GM19395 (cell line): ENCODE results near the gene TRAF1.

Experiments used
- ATAC-seq: cut with Tn5 transposase; IDR thresholded peaks from one replicate; pipeline ENCODE4 v1.9.1; 2021; ENCODE audit warnings: mild to moderate bottlenecking, moderate library complexity; ENCODE audit not compliant: unreplicated experiment

TRAF1 gene

DNA sequence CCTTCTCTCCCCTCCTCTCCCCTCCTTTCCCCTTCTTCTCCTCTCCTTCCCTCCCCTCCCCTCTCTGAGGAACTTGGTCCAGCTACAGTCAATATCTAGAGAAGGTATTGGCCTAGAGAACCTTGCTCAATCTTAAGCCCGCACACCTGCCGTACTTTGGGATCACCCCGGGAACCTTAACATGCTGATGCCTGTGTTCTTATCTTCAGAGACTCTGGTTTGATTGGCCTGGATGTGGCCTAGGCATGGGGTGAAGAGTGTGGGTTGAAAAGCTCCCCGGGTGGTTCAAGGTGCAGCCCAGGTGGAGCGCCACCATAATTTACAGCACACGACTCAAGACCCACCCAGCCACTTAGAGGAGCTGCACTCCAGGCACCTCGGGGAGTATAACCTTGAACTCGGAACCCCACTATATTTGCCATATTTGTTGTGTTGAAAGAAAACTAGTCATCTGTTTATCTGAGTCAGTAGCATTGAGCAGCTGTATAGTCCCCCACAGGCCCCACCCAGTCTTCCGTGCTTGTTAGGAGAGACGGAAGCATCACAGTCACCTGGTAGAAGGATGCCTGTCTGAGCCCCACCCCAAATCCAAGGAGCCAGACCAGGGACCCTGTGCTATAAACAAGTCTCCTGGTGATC is 35.2 kb downstream of the TRAF1 start:
- ATAC-seq, result no peak

GRCh38 chr9:120890320-120891244 is 36.0 kb downstream of the TRAF1 start:
- no peak for ATAC-seq

- no peak for ATAC-seq
Measured at GRCh38 chr9:120889606-120890271, 36.9 kb downstream of the TRAF1 start.

DNA sequence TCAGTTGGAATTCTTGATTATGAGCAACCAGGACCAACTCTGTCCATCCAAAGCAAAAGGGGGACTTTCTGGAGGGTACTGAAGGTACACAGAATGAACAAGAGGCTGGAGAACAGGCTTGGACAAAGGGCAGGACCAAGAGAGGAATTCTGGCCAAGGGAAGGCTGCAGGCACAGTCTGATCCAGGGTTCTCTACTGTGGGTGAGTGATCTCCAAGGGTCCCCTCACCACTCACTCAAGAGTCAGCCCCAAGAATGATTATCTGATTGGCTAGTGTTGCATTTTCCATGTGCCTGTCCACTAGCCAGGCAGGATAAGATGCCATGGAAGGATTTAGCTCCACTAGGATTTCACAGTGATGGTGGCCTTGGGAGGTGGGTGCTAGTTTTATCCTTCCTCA is 38.0 kb downstream of the TRAF1 start:
- no peak for ATAC-seq

- ATAC-seq, result no peak
Measured at GRCh38 chr9:120886490-120886967, 40.1 kb downstream of the TRAF1 start.

DNA sequence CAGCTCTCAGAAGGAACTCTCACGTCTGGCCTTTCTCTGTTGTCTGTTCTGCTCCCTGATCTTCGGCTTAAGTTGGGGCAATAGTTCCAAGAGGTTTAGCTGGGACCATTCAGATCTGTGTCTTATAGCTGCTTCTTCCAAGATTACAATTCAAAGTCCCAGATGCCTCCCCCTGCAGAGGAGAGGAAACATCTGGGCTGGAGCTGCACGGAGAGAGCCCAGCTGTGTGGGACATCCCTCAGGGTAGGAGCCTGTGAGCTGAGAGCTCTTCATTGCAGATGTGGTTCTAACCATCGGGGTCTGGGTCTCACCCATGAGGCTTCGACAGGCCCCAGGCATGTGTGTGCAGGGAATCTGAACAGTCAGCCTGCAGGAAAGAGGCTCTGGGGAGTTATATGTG is 40.6 kb downstream of the TRAF1 start:
- no peak for ATAC-seq

- no peak for ATAC-seq
Measured at GRCh38 chr9:120885457-120885856, 41.1 kb downstream of the TRAF1 start.

GRCh38 chr9:120883608-120883996 is 43.0 kb downstream of the TRAF1 start:
- ATAC-seq, result no peak

GRCh38 chr9:120882935-120883607 is 43.5 kb downstream of the TRAF1 start:
- no peak for ATAC-seq

DNA sequence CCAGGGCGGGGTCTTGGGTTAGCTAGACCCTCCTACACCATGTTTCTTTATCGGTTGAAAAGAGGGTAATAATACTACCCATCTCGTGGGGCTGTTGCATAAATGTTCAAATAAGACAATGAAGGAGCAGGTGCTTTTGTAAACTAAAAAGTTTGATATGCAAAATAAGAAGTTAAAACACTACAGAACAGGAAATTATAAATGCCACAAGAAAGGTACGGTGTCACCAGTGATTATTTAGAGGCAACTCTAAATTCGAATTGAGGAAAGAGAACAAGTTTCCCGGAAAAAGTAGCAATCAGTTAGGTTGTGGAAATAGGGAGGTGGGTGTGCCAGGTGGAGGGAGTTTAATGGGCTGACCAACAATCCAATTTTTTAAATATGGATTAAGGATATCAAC is 47.1 kb downstream of the TRAF1 start:
- no peak for ATAC-seq

- ATAC-seq, result no peak
Measured at GRCh38 chr9:120878188-120879130, 48.1 kb downstream of the TRAF1 start.

- peak; percentile 43 for ATAC-seq
Measured at GRCh38 chr9:120877276-120878034, 49.1 kb downstream of the TRAF1 start.

- peak; percentile 18 for ATAC-seq
Measured at GRCh38 chr9:120876842-120877240, 49.8 kb downstream of the TRAF1 start, which contains the start of gene PHF19. Gene PHF19 (minus strand): TSS chr9:120877188. CDS start chr9:120874741, 2,447 bp downstream.

DNA sequence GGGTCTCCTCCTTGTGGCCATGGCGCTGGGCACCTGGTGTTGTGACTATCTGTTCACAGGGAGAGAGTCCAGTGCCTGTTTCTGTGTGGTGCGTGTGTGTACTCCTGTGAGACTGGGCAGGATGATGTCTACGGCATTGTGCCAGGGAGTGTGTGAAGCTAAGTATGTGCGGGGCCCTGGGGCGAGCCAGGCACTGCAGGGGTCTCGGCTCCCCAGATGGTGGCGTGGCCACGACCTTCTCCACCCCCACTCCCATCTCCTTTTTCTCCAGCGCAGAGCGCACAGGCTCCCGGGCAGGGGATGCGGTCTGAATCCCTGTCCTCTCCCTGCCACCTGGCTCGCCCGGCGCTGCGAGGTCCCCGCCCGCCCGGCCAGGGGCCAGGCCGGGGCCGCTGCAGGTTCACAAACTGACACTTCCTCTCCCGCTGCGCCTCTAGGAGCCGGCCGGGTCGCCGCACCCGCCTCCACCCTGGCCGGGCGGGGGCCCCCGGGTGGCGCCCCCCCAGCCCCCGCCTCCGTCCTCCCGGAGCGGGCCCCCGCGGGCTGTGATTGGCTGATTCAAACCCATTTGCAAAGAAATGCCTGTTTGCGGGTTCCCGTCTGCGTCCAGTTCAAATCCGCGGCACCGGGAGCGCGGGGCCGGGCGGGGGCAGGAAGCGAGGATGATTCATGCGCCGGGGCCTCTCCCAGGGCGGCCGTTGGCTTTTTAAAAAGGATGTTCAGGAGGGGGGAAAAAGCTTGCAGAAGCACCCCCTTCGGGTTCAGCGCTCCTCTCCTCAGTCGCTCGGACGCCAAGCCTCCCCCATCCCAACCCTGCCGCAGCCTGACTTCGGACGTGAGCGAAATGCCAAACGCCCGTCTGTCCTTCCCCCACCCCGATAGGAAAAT is 50.4 kb downstream of the TRAF1 start:
- ATAC-seq, result peak; percentile 62

GRCh38 chr9:120875643-120875953 is 51.0 kb downstream of the TRAF1 start:
- no peak for ATAC-seq

DNA sequence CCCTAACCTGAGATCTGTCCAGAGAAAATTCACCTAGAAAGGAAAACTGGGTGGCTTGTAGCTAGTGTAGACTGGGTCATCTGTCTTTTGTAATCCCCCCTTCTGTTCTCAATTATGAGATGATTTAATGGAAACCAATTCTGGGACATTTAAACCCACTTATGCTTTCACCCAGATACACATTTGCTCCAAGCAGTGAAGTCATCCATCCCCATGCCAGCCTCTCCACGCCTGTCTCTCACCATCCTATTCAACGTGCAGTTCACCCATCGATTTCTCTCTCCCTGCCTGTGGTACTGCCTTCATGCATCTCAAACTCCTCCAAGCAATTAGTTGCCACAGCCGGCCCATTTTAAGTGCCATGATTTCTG is 51.4 kb downstream of the TRAF1 start:
- no peak for ATAC-seq

DNA sequence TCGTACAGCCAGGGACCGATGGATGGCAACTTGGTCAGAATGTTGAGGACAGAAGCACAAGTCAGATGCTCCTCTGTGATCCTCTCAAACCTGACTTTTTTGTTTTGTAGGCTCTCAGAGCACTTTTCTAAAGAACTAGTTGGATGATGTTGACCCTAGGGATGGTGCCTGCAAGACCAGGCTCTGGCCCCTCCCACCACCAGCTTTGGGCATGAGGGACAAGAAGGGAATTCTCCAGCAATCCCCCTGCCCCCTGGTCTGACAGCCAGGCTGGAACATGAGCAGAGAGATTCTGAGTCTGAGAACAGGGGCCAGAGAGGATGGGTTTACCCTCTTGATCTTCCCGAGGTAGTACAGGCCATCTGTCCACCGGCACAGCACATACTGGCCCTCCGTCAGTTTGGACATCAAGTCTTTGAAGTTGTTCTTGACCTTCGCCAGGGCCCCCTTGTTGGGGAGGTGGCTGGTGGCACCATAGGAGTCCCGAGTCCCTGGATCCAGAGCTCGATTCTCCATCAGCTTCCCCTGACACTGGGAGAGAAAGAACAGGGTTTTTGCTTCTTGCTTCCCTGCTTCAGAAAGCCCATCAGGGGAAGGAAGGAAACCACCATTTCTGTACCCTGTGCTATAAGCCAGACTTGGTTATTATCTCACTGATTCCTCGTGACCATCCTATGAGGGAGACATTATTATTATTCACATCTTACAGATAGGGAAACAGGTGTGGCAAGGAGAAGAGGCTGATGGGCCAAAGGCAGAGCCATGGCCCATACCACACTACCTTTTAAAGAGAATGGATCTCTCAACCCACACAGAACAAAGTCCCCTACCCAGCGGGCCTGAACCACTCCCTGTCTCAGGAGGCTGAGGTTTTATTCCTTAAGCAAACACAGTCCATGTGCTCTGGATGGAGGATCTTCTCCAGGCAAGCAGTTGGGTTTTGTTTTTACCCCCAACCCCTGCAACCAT is 52.1 kb downstream of the TRAF1 start:
- no peak for ATAC-seq
